Upper lobe of left lung (tissue), 6 donors: Measurements from ENCODE around the gene NKD2. TPM values are rescaled to one million over a fixed set of nuclear protein-coding genes. Genes with fewer than 3 reads are reported as not detected.

ENCODE experiments used
- ATAC-seq, 2 donors: fragments of 200-7000 bp; cut with Tn5 transposase; one replicate each; pipeline ENCODE4 v1.9.1; 2022; ENCODE audit warnings: mild to moderate bottlenecking in 2 of 2, moderate library complexity in 2 of 2; ENCODE audit not compliant: low FRiP score in 2 of 2
- DNase-seq, 2 donors: peaks; one replicate each; pipeline ENCODE4 v3.0.0-alpha.2; 2019 to 2020
- H3K27ac ChIP-seq, 4 donors: fragments of 200-600 bp; sonication (generic); one replicate each; pipeline ENCODE4 v1.5.1; 2016 to 2019
- H3K27me3 ChIP-seq, 4 donors: fragments of 200-600 bp; sonication (generic); one replicate each; pipeline ENCODE4 v1.5.1; 2017 to 2019
- H3K36me3 ChIP-seq, 4 donors: fragments of 200-600 bp; sonication (generic); one replicate each; pipeline ENCODE4 v1.5.1; 2016 to 2019
- H3K4me1 ChIP-seq, 4 donors: fragments of 200-600 bp; sonication (generic); one replicate each; pipeline ENCODE4 v1.5.1; 2018 to 2019
- H3K4me3 ChIP-seq, 4 donors: fragments of 200-600 bp; sonication (generic); one replicate each; pipeline ENCODE4 v1.5.1; 2017 to 2019; ENCODE audit warnings: mild to moderate bottlenecking in 2 of 4, moderate library complexity in 1 of 4
- H3K9me3 ChIP-seq, 4 donors: fragments of 200-600 bp; sonication (generic); one replicate each; pipeline ENCODE4 v1.5.1; 2018 to 2019
- CTCF ChIP-seq, 6 experiments: fragments of 450-650 bp in 4 of 6; fragments of 200-600 bp in 2 of 6; sonication (generic) in 2 of 6; IDR thresholded peaks; one replicate each; pipeline ENCODE4 v1.5.1; 2016 to 2019; ENCODE audit warnings: antibody characterized with exemption in 6 of 6
- EP300 ChIP-seq, 4 donors: sonication (generic); formaldehyde crosslinking; IDR thresholded peaks; one replicate each; pipeline ENCODE4 v1.5.1; 2017; ENCODE audit warnings: antibody characterized with exemption in 4 of 4, control low read depth in 2 of 4
- POLR2A ChIP-seq, 4 donors: fragments of 450-650 bp; IDR thresholded peaks; one replicate each; pipeline ENCODE4 v1.5.1; 2016 to 2017; ENCODE audit warnings: antibody characterized with exemption in 4 of 4, mild to moderate bottlenecking in 2 of 4
- POLR2AphosphoS5 ChIP-seq, 2 donors: sonication (generic); formaldehyde crosslinking; IDR thresholded peaks; one replicate each; pipeline ENCODE4 v1.5.1; 2017; ENCODE audit warnings: antibody characterized with exemption in 2 of 2
- WGBS, 2 donors: methylation state at CpG; one replicate each; pipeline ENCODE4 v1.1.5; 2017 to 2018; 5-methylcytosine and 5-hydroxymethylcytosine counted together
- total RNA-seq, 6 donors: library from RNA; depleted of rRNA in 4 of 6; stranded (reverse); fragments of >200 nt in 4 of 6; gene quantifications; one replicate each; pipeline versions ENCODE4 v1.1.0 to v1.2.1, GENCODE V29; 2016 to 2021
- donor health status: DM: no; HTN: no; CAD: no; lungs with moderate emphysema.
- donor health status: DM: no; HTN: yes; CAD: no; lungs with severe emphysema.

The NKD2 gene
- total RNA-seq, 6 donors from 2014 or later, result 8.9 to 126 (median 50.6) TPM

- TF ChIP-seq POLR2AphosphoS5 (IDR thresholded peaks at IDR 0.05), result no peak
- TF ChIP-seq CTCF (IDR thresholded peaks at IDR 0.05), result no peak
- 86 to 94% methylated on average over 20 to 22 of the region's 22 CpGs for WGBS, 2 donors
- peak in 1 of 2 donors; percentile 77 for DNase-seq
Measured at GRCh38 chr5:1036504-1037122, 28.0 kb downstream of the NKD2 start.

DNA sequence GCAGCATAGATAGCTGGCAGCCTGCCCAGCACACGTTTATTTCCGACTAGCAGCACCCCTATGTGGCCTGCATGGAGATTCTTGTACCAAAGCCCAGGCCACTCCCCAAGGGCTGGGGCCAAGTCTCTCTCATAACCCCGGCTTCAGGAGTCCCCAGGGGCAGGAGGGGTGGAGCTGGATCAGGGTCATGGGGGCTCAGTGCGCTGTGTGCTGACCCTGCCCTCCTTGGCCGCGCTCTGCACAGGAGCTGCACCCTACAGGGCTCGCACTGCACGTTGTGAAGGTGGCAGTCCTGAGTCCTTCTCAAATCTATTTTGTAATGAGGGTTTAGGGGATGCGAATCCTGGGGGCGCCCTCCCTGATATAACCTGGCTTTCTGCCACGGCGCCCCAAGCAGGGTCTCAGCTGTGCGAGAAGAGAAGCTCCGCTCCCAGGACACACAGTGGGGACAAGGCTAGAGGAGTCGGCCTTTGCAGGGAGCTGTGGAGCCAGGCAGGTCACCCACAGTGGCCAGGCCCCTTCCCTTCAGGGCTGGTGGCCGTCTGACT, 28.6 kb downstream of the NKD2 start:
- H3K27me3 ChIP-seq, result no peaks in the 10 kb centered on the region
- H3K9me3 ChIP-seq, result no peaks in the 10 kb centered on the region
- 69 to 88% methylated on average over 10 to 15 of the region's 16 CpGs for WGBS, 2 donors
- peaks cover 0 to 3% (median 0%) of the 10 kb centered on the region in 4 donors for H3K36me3 ChIP-seq
- no peak overlapping the region for H3K27ac ChIP-seq
- no peaks in the 10 kb centered on the region for H3K4me1 ChIP-seq
- DNase-seq (peak in 1 of 2 donors; percentile 46), ATAC-seq (no peak)
- no peak overlapping the region for H3K4me3 ChIP-seq
- no peak for TF ChIP-seq EP300 (IDR thresholded peaks at IDR 0.05)

More at GRCh38 chr5:1036504-1037122, 28.0 kb downstream of the NKD2 start:
- Histone ChIP-seq H3K4me3 (no peak overlapping the region), H3K27me3 (no peaks in the 10 kb centered on the region), H3K9me3 (no peaks in the 10 kb centered on the region), H3K4me1 (no peaks in the 10 kb centered on the region), H3K36me3 (peaks cover 0 to 3% (median 0%) of the 10 kb centered on the region in 4 donors), H3K27ac (no peak overlapping the region)
- ATAC-seq, result no peak

- Histone ChIP-seq H3K4me3 (no peak overlapping the region), H3K27ac (no peak overlapping the region), H3K9me3 (no peaks in the 10 kb centered on the region), H3K36me3 (peaks cover 0 to 3% (median 0%) of the 10 kb centered on the region in 4 donors), H3K27me3 (no peaks in the 10 kb centered on the region), H3K4me1 (no peaks in the 10 kb centered on the region)
- WGBS, 2 donors, result 88 to 95% methylated on average over 18 to 33 of the region's 43 CpGs
- TF ChIP-seq POLR2A (IDR thresholded peaks at IDR 0.05), result no peak
- no peak for TF ChIP-seq POLR2AphosphoS5 (IDR thresholded peaks at IDR 0.05)
- no peak for TF ChIP-seq EP300 (IDR thresholded peaks at IDR 0.05)
- TF ChIP-seq CTCF (IDR thresholded peaks at IDR 0.05), result no peak
- DNase-seq, result peak in 1 of 2 donors; percentile 80
- ATAC-seq, result no peak
Measured at GRCh38 chr5:1037671-1038416, 29.2 kb downstream of the NKD2 start.

DNA sequence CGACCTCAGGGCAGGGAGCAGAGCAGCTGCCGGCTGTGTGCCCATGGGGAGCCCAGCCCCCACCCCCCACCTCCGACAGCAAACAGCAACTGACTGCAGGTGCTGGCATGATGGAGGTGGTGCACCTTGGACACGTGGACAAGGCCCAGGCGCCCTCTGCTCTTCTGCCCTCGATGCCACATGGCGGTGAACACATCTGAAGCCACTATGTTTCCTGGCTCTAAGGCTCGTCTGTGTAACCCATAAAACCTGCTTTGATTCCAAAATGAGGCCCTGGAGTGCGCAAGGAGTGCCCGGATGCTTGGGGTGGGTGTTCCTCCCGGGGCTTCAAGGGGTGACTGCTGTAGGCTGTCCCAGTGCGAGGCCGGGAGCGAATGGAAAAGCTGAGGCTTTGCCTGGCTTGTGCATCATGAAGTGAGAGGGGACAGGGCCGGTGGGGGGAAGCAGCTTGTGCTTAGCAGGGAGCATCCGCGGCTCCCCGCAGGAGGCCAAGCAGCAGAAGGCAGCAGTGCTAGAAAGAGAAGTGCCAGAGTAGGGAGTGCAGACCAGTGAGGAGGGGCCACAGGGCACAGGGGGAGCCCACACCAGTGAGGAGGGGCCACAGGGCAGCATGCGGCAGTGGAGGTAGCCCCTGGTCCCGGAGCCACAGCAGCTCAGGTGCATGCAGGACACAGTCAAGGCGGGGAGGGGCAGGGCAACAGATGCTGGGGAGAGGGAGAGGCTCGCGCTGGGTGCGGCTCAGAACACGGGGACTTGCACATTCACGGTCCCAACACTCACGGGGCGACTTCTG, 30.0 kb downstream of the NKD2 start:
- no peaks in the 10 kb centered on the region for H3K4me1 ChIP-seq
- no peak overlapping the region for H3K4me3 ChIP-seq
- TF ChIP-seq POLR2AphosphoS5 (IDR thresholded peaks at IDR 0.05) (no peak), EP300 (IDR thresholded peaks at IDR 0.05) (no peak), CTCF (IDR thresholded peaks at IDR 0.05) (no peak), POLR2A (IDR thresholded peaks at IDR 0.05) (no peak)
- H3K27me3 ChIP-seq, result no peaks in the 10 kb centered on the region
- ATAC-seq (no peak), DNase-seq (peak in 1 of 2 donors; percentile 76)
- 82 to 88% methylated on average over 22 to 27 of the region's 28 CpGs for WGBS, 2 donors
- H3K36me3 ChIP-seq, result peaks cover 0 to 3% (median 0%) of the 10 kb centered on the region in 4 donors
- H3K27ac ChIP-seq, result no peak overlapping the region
- H3K9me3 ChIP-seq, result no peaks in the 10 kb centered on the region

DNA sequence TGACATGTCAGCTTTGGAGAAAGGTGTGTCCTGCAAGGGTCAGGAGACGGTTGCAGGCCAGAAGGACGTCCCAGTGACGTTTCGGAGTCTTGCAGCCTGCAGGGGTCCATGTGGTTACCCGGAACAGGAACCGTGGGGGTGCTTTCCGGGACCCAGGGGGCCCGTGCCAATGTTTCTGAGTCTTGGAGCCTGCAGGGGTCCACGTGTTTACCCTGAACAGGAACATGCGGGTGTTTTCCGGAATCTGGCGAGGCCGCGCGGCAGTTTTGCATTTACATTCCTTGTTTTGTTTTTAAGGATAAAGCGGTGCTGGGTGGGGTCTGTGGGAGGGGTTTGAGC, 30.6 kb downstream of the NKD2 start:
- TF ChIP-seq POLR2AphosphoS5 (IDR thresholded peaks at IDR 0.05) (no peak), POLR2A (IDR thresholded peaks at IDR 0.05) (no peak), EP300 (IDR thresholded peaks at IDR 0.05) (no peak), CTCF (IDR thresholded peaks at IDR 0.05) (no peak)
- no peak overlapping the region for H3K4me3 ChIP-seq
- no peaks in the 10 kb centered on the region for H3K4me1 ChIP-seq
- H3K36me3 ChIP-seq, result peaks cover 0 to 3% (median 0%) of the 10 kb centered on the region in 4 donors
- WGBS, 2 donors, result 81 to 86% methylated on average over 16 of the region's 16 CpGs
- H3K9me3 ChIP-seq, result no peaks in the 10 kb centered on the region
- no peak overlapping the region for H3K27ac ChIP-seq
- DNase-seq (no peak), ATAC-seq (no peak)
- H3K27me3 ChIP-seq, result no peaks in the 10 kb centered on the region
